ENCODE measurements around the gene CBLL1.

Gene CBLL1

GRCh38 chr7:107703219-107703618 lies 40.7 kb upstream of the CBLL1 start:
- TF ChIP-seq SUZ12 (IDR thresholded peaks at IDR 0.05; ENCODE audit: extremely low read depth, insufficient read depth, insufficient read length) (no peak), YY1 (IDR thresholded peaks at IDR 0.05; ENCODE audit: insufficient read depth, insufficient read length) (no peak), ZNF274 (IDR thresholded peaks at IDR 0.05; ENCODE audit: low read depth, low read length) (no peak)
- Histone ChIP-seq H3K9me3 (ENCODE audit: insufficient read depth, low read length) (no peaks in the 10 kb centered on the region), H3K4me1 (ENCODE audit: insufficient read depth, insufficient read length) (no peaks in the 10 kb centered on the region), H3K36me3 (ENCODE audit: insufficient read depth, insufficient read length, low read length) (no peaks in the 10 kb centered on the region), H3K9ac (ENCODE audit: insufficient read length, low read depth) (no peak overlapping the region), H3K4me3 (ENCODE audit: insufficient read length, low read depth) (no peak overlapping the region), H3K27me3 (ENCODE audit: insufficient read depth, insufficient read length) (no peaks in the 10 kb centered on the region)
- no peak for DNase-seq (ENCODE audit: low read depth, low spot score)

GRCh38 chr7:107703872-107704271 lies 40.1 kb upstream of the CBLL1 start:
- TF ChIP-seq SUZ12 (IDR thresholded peaks at IDR 0.05; ENCODE audit: extremely low read depth, insufficient read depth, insufficient read length) (no peak), YY1 (IDR thresholded peaks at IDR 0.05; ENCODE audit: insufficient read depth, insufficient read length) (no peak), ZNF274 (IDR thresholded peaks at IDR 0.05; ENCODE audit: low read depth, low read length) (no peak)
- Histone ChIP-seq H3K36me3 (ENCODE audit: insufficient read depth, insufficient read length, low read length) (no peaks in the 10 kb centered on the region), H3K4me3 (ENCODE audit: insufficient read length, low read depth) (no peak overlapping the region), H3K9me3 (ENCODE audit: insufficient read depth, low read length) (no peaks in the 10 kb centered on the region), H3K27me3 (ENCODE audit: insufficient read depth, insufficient read length) (no peaks in the 10 kb centered on the region), H3K9ac (ENCODE audit: insufficient read length, low read depth) (no peak overlapping the region), H3K4me1 (ENCODE audit: insufficient read depth, insufficient read length) (no peaks in the 10 kb centered on the region)
- DNase-seq (ENCODE audit: low read depth, low spot score) = no peak

- Histone ChIP-seq H3K9ac (ENCODE audit: insufficient read length, low read depth) (no peak overlapping the region), H3K4me1 (ENCODE audit: insufficient read depth, insufficient read length) (no peaks in the 10 kb centered on the region), H3K36me3 (ENCODE audit: insufficient read depth, insufficient read length, low read length) (no peaks in the 10 kb centered on the region), H3K9me3 (ENCODE audit: insufficient read depth, low read length) (no peaks in the 10 kb centered on the region), H3K4me3 (ENCODE audit: insufficient read length, low read depth) (no peak overlapping the region), H3K27me3 (ENCODE audit: insufficient read depth, insufficient read length) (no peaks in the 10 kb centered on the region)
- TF ChIP-seq SUZ12 (IDR thresholded peaks at IDR 0.05; ENCODE audit: extremely low read depth, insufficient read depth, insufficient read length) (no peak), ZNF274 (IDR thresholded peaks at IDR 0.05; ENCODE audit: low read depth, low read length) (no peak), YY1 (IDR thresholded peaks at IDR 0.05; ENCODE audit: insufficient read depth, insufficient read length) (no peak)
- DNase-seq (ENCODE audit: low read depth, low spot score) = no peak
These were observed 35.0 kb upstream of the CBLL1 start for GRCh38 chr7:107708956-107709355.

GRCh38 chr7:107711301-107711700 lies 32.6 kb upstream of the CBLL1 start:
- TF ChIP-seq SUZ12 (IDR thresholded peaks at IDR 0.05; ENCODE audit: extremely low read depth, insufficient read depth, insufficient read length) (no peak), YY1 (IDR thresholded peaks at IDR 0.05; ENCODE audit: insufficient read depth, insufficient read length) (no peak), ZNF274 (IDR thresholded peaks at IDR 0.05; ENCODE audit: low read depth, low read length) (no peak)
- Histone ChIP-seq H3K4me1 (ENCODE audit: insufficient read depth, insufficient read length) (no peaks in the 10 kb centered on the region), H3K9me3 (ENCODE audit: insufficient read depth, low read length) (no peaks in the 10 kb centered on the region), H3K36me3 (ENCODE audit: insufficient read depth, insufficient read length, low read length) (no peaks in the 10 kb centered on the region), H3K27me3 (ENCODE audit: insufficient read depth, insufficient read length) (no peaks in the 10 kb centered on the region), H3K4me3 (ENCODE audit: insufficient read length, low read depth) (no peak overlapping the region), H3K9ac (ENCODE audit: insufficient read length, low read depth) (no peak overlapping the region)
- no peak for DNase-seq (ENCODE audit: low read depth, low spot score)

- H3K9ac ChIP-seq (ENCODE audit: insufficient read length, low read depth) = no peak overlapping the region
- H3K36me3 ChIP-seq (ENCODE audit: insufficient read depth, insufficient read length, low read length) = no peaks in the 10 kb centered on the region
- no peaks in the 10 kb centered on the region for H3K4me1 ChIP-seq (ENCODE audit: insufficient read depth, insufficient read length)
- H3K9me3 ChIP-seq (ENCODE audit: insufficient read depth, low read length) = no peaks in the 10 kb centered on the region
- H3K4me3 ChIP-seq (ENCODE audit: insufficient read length, low read depth) = no peak overlapping the region
- no peaks in the 10 kb centered on the region for H3K27me3 ChIP-seq (ENCODE audit: insufficient read depth, insufficient read length)
- TF ChIP-seq YY1 (IDR thresholded peaks at IDR 0.05; ENCODE audit: insufficient read depth, insufficient read length) (no peak), ZNF274 (IDR thresholded peaks at IDR 0.05; ENCODE audit: low read depth, low read length) (no peak), SUZ12 (IDR thresholded peaks at IDR 0.05; ENCODE audit: extremely low read depth, insufficient read depth, insufficient read length) (no peak)
- DNase-seq (ENCODE audit: low read depth, low spot score) = no peak
These were observed 31.9 kb upstream of the CBLL1 start for GRCh38 chr7:107712025-107712424.

GRCh38 chr7:107712896-107713295 lies 31.0 kb upstream of the CBLL1 start:
- no peaks in the 10 kb centered on the region for H3K9me3 ChIP-seq (ENCODE audit: insufficient read depth, low read length)
- no peaks in the 10 kb centered on the region for H3K36me3 ChIP-seq (ENCODE audit: insufficient read depth, insufficient read length, low read length)
- no peaks in the 10 kb centered on the region for H3K4me1 ChIP-seq (ENCODE audit: insufficient read depth, insufficient read length)
- H3K27me3 ChIP-seq (ENCODE audit: insufficient read depth, insufficient read length) = no peaks in the 10 kb centered on the region
- no peak overlapping the region for H3K4me3 ChIP-seq (ENCODE audit: insufficient read length, low read depth)
- no peak overlapping the region for H3K9ac ChIP-seq (ENCODE audit: insufficient read length, low read depth)
- TF ChIP-seq YY1 (IDR thresholded peaks at IDR 0.05; ENCODE audit: insufficient read depth, insufficient read length) = no peak
- TF ChIP-seq SUZ12 (IDR thresholded peaks at IDR 0.05; ENCODE audit: extremely low read depth, insufficient read depth, insufficient read length) = no peak
- TF ChIP-seq ZNF274 (IDR thresholded peaks at IDR 0.05; ENCODE audit: low read depth, low read length) = no peak
- no peak for DNase-seq (ENCODE audit: low read depth, low spot score)

- Histone ChIP-seq H3K27me3 (ENCODE audit: insufficient read depth, insufficient read length) (no peaks in the 10 kb centered on the region), H3K4me3 (ENCODE audit: insufficient read length, low read depth) (no peak overlapping the region), H3K4me1 (ENCODE audit: insufficient read depth, insufficient read length) (no peaks in the 10 kb centered on the region), H3K9me3 (ENCODE audit: insufficient read depth, low read length) (no peaks in the 10 kb centered on the region), H3K9ac (ENCODE audit: insufficient read length, low read depth) (no peak overlapping the region), H3K36me3 (ENCODE audit: insufficient read depth, insufficient read length, low read length) (no peaks in the 10 kb centered on the region)
- no peak for TF ChIP-seq YY1 (IDR thresholded peaks at IDR 0.05; ENCODE audit: insufficient read depth, insufficient read length)
- no peak for TF ChIP-seq SUZ12 (IDR thresholded peaks at IDR 0.05; ENCODE audit: extremely low read depth, insufficient read depth, insufficient read length)
- no peak for TF ChIP-seq ZNF274 (IDR thresholded peaks at IDR 0.05; ENCODE audit: low read depth, low read length)
- no peak for DNase-seq (ENCODE audit: low read depth, low spot score)
These were observed 28.4 kb upstream of the CBLL1 start for GRCh38 chr7:107715531-107715930.

All from NT2/D1 (cell line).